Activated naive CD4-positive, alpha-beta T cell treated with anti-CD3 and anti-CD28 coated beads, Interleukin-2, amount 10 ng/mL, durations not matched to agents 7 days and 5 days (primary cell): Measurements from ENCODE around the gene TAOK2.
"Not testable (repeated sequence)": the region's sequence is repeated elsewhere in the genome, so short reads cannot be mapped to it uniquely, and the experiment has no call there.

ENCODE experiments used
- CTCF ChIA-PET: fragments of 350-600 bp; sonication (Branson Sonifier 250); formaldehyde crosslinking; loops from one replicate; lab custom pipeline; 2021; ENCODE audit warnings: antibody characterized with exemption; lab: Charles Lee
- DNase-seq: peaks from one replicate; pipeline ENCODE4 v3.0.0-alpha.2; 2020
- H3K27ac Mint-ChIP-seq: one replicate; pipeline ENCODE4 v1.8.0; 2021; ENCODE audit warnings: mild to moderate bottlenecking, moderate library complexity, mixed read lengths
- H3K27me3 Mint-ChIP-seq: one replicate; pipeline ENCODE4 v1.8.0; 2021; ENCODE audit warnings: mild to moderate bottlenecking, mixed read lengths
- H3K36me3 Mint-ChIP-seq: one replicate; pipeline ENCODE4 v1.8.0; 2021; ENCODE audit warnings: mixed read lengths
- H3K4me1 Mint-ChIP-seq: one replicate; pipeline ENCODE4 v1.8.0; 2021; ENCODE audit warnings: mixed read lengths
- H3K4me3 Mint-ChIP-seq: one replicate; pipeline ENCODE4 v1.8.0; 2021; ENCODE audit warnings: mild to moderate bottlenecking, moderate library complexity, mixed read lengths
- H3K9me3 Mint-ChIP-seq: one replicate; pipeline ENCODE4 v1.8.0; 2021; ENCODE audit warnings: mixed read lengths

The TAOK2 gene

GRCh38 chr16:30024451-30024850, 50.8 kb downstream of the TAOK2 start:
- no peak for DNase-seq
- CTCF ChIA-PET: no interaction called here
- Mint-ChIP-seq H3K36me3 (no peaks in the 10 kb centered on the region), H3K4me3 (no peak overlapping the region), H3K27ac (no peak overlapping the region), H3K9me3 (no peaks in the 10 kb centered on the region), H3K4me1 (peaks cover 12% of the 10 kb centered on the region), H3K27me3 (peaks cover 84% of the 10 kb centered on the region)

- DNase-seq: no peak
- H3K4me1 Mint-ChIP-seq: peaks cover 14% of the 10 kb centered on the region
- H3K9me3 Mint-ChIP-seq: no peaks in the 10 kb centered on the region
- CTCF ChIA-PET: no interaction called here
- H3K27me3 Mint-ChIP-seq: peaks cover 85% of the 10 kb centered on the region
- no peaks in the 10 kb centered on the region for H3K36me3 Mint-ChIP-seq
- no peak overlapping the region for H3K27ac Mint-ChIP-seq
- H3K4me3 Mint-ChIP-seq: no peak overlapping the region
Measured at GRCh38 chr16:30025156-30025555, 51.5 kb downstream of the TAOK2 start.

GRCh38 chr16:30025574-30025973, 51.9 kb downstream of the TAOK2 start:
- no peak overlapping the region for H3K4me3 Mint-ChIP-seq
- no peak for DNase-seq
- no peaks in the 10 kb centered on the region for H3K9me3 Mint-ChIP-seq
- H3K4me1 Mint-ChIP-seq: peaks cover 16% of the 10 kb centered on the region
- no peaks in the 10 kb centered on the region for H3K36me3 Mint-ChIP-seq
- no peak overlapping the region for H3K27ac Mint-ChIP-seq
- peaks cover 85% of the 10 kb centered on the region for H3K27me3 Mint-ChIP-seq
- CTCF ChIA-PET: no interaction called here

GRCh38 chr16:30026449-30026848, 52.8 kb downstream of the TAOK2 start:
- Mint-ChIP-seq H3K4me3 (no peak overlapping the region), H3K4me1 (peaks cover 7% of the 10 kb centered on the region), H3K36me3 (no peaks in the 10 kb centered on the region), H3K9me3 (no peaks in the 10 kb centered on the region), H3K27ac (no peak overlapping the region), H3K27me3 (peaks cover 85% of the 10 kb centered on the region)
- CTCF ChIA-PET: no interaction called here
- DNase-seq: no peak

- no peak overlapping the region for H3K27ac Mint-ChIP-seq
- CTCF ChIA-PET: no interaction called here
- no peaks in the 10 kb centered on the region for H3K9me3 Mint-ChIP-seq
- peaks cover 91% of the 10 kb centered on the region for H3K27me3 Mint-ChIP-seq
- DNase-seq: no peak
- peaks cover 1% of the 10 kb centered on the region for H3K36me3 Mint-ChIP-seq
- no peak overlapping the region for H3K4me3 Mint-ChIP-seq
- H3K4me1 Mint-ChIP-seq: peaks cover 8% of the 10 kb centered on the region
Measured at GRCh38 chr16:30027588-30028437, 54.1 kb downstream of the TAOK2 start.

GRCh38 chr16:30028438-30029076, 54.9 kb downstream of the TAOK2 start:
- CTCF ChIA-PET: no interaction called here
- Mint-ChIP-seq H3K4me1 (peaks cover 8% of the 10 kb centered on the region), H3K27me3 (peaks cover 88% of the 10 kb centered on the region), H3K4me3 (no peak overlapping the region), H3K9me3 (no peaks in the 10 kb centered on the region), H3K27ac (no peak overlapping the region), H3K36me3 (peaks cover 1% of the 10 kb centered on the region)
- DNase-seq: peak; percentile 67

GRCh38 chr16:30030011-30030685, 56.5 kb downstream of the TAOK2 start:
- Mint-ChIP-seq H3K4me1 (peaks cover 8% of the 10 kb centered on the region), H3K27me3 (peaks cover 93% of the 10 kb centered on the region), H3K9me3 (no peaks in the 10 kb centered on the region), H3K4me3 (no peak overlapping the region), H3K27ac (no peak overlapping the region), H3K36me3 (peaks cover 1% of the 10 kb centered on the region)
- no peak for DNase-seq
- CTCF ChIA-PET: interaction anchor here (1.5 to 2.3 kb wide), 2 partner anchors 7 to 12 kb away, joined by 7 to 13 read pairs; partner anchors contain the start of gene C16orf92

GRCh38 chr16:30030841-30031413, 57.3 kb downstream of the TAOK2 start, which contains the start of gene TLCD3B:
Gene TLCD3B (minus strand): TSS chr16:30031271. CDS start chr16:30030527, 744 bp downstream.
- Mint-ChIP-seq H3K9me3 (no peaks in the 10 kb centered on the region), H3K36me3 (peaks cover 1% of the 10 kb centered on the region), H3K27me3 (peaks cover 93% of the 10 kb centered on the region), H3K4me3 (no peak within 1 kb of the TSS), H3K4me1 (peaks cover 8% of the 10 kb centered on the region), H3K27ac (no peak within 1 kb of the TSS)
- no peak for DNase-seq
- CTCF ChIA-PET: interaction anchor here (0.6 to 3.0 kb wide), 14 partner anchors 8 to 916 kb away, joined by 3 to 35 read pairs (median 5); partner anchors contain the start of genes C16orf92 and TMEM219

- CTCF ChIA-PET: interaction anchor here (0.9 to 3.0 kb wide), 19 partner anchors 9 to 917 kb away, joined by 3 to 35 read pairs (median 5); partner anchors contain the start of genes C16orf92 and TMEM219
- DNase-seq: no peak
- Mint-ChIP-seq H3K9me3 (no peaks in the 10 kb centered on the region), H3K4me1 (peaks cover 8% of the 10 kb centered on the region), H3K36me3 (peaks cover 1% of the 10 kb centered on the region), H3K27ac (no peak overlapping the region), H3K27me3 (peaks cover 91% of the 10 kb centered on the region), H3K4me3 (no peak overlapping the region)
Measured at GRCh38 chr16:30031477-30031918, 57.8 kb downstream of the TAOK2 start.

GRCh38 chr16:30032083-30032819, 58.6 kb downstream of the TAOK2 start:
- Mint-ChIP-seq H3K4me3 (no peak overlapping the region), H3K27me3 (peaks cover 86% of the 10 kb centered on the region), H3K36me3 (peaks cover 1% of the 10 kb centered on the region), H3K27ac (no peak overlapping the region), H3K4me1 (peaks cover 8% of the 10 kb centered on the region), H3K9me3 (no peaks in the 10 kb centered on the region)
- DNase-seq: peak; percentile 77
- CTCF ChIA-PET: interaction anchor here (0.6 to 3.0 kb wide), 34 partner anchors 8 to 917 kb away, joined by 3 to 35 read pairs (median 4); partner anchors contain the start of genes C16orf92, INO80E, TAOK2 and TMEM219

- peaks cover 8% of the 10 kb centered on the region for H3K4me1 Mint-ChIP-seq
- CTCF ChIA-PET: interaction anchor here (0.6 to 3.0 kb wide), 10 partner anchors 10 to 367 kb away, joined by 3 to 35 read pairs (median 4); no protein-coding TSS in a partner anchor
- H3K36me3 Mint-ChIP-seq: peaks cover 1% of the 10 kb centered on the region
- H3K27me3 Mint-ChIP-seq: peaks cover 80% of the 10 kb centered on the region
- no peak overlapping the region for H3K27ac Mint-ChIP-seq
- H3K9me3 Mint-ChIP-seq: no peaks in the 10 kb centered on the region
- H3K4me3 Mint-ChIP-seq: no peak overlapping the region
- no peak for DNase-seq
Measured at GRCh38 chr16:30033270-30033669, 59.6 kb downstream of the TAOK2 start.

GRCh38 chr16:30040221-30040620, 66.6 kb downstream of the TAOK2 start:
- CTCF ChIA-PET: interaction anchor here (1.2 to 1.6 kb wide), 3 partner anchors 9 to 18 kb away, joined by 3 to 6 read pairs (median 5); no protein-coding TSS in a partner anchor
- Mint-ChIP-seq H3K9me3 (no peaks in the 10 kb centered on the region), H3K27ac (no peak overlapping the region), H3K27me3 (peaks cover 40% of the 10 kb centered on the region), H3K4me1 (no peaks in the 10 kb centered on the region), H3K36me3 (no peaks in the 10 kb centered on the region), H3K4me3 (no peak overlapping the region)
- no peak for DNase-seq

- not testable (repeated sequence) for H3K36me3 Mint-ChIP-seq, H3K4me3 Mint-ChIP-seq, H3K9me3 Mint-ChIP-seq, H3K27ac Mint-ChIP-seq, DNase-seq, H3K4me1 Mint-ChIP-seq
- CTCF ChIA-PET: interaction anchor here (0.9 to 1.3 kb wide), 3 partner anchors 9 to 71 kb away, joined by 3 to 5 read pairs (median 3); no protein-coding TSS in a partner anchor
- peaks cover 39% of the 10 kb centered on the region for H3K27me3 Mint-ChIP-seq
Measured at GRCh38 chr16:30040690-30041089, 67.0 kb downstream of the TAOK2 start.
